DMS79 (cell line): Measurements from ENCODE around the gene BRD9.
"Not testable (repeated sequence)": the region's sequence is repeated elsewhere in the genome, so short reads cannot be mapped to it uniquely, and the experiment has no call there.

Experiments
- DNase-seq: peaks from one replicate; lab custom pipeline; 2025; lab: John Stamatoyannopoulos, UW

BRD9 gene

GRCh38 chr5:856531-857425, 35.8 kb downstream of the BRD9 start:
- DNase-seq, result no peak

GRCh38 chr5:855771-856530, 36.6 kb downstream of the BRD9 start:
- no peak for DNase-seq

- DNase-seq, result no peak
Measured at GRCh38 chr5:854966-855743, 37.4 kb downstream of the BRD9 start.

- no peak for DNase-seq
Measured at GRCh38 chr5:854217-854616, 38.4 kb downstream of the BRD9 start.

GRCh38 chr5:853416-854090, 39.0 kb downstream of the BRD9 start:
- not testable (repeated sequence) for DNase-seq

- no peak for DNase-seq
Measured at GRCh38 chr5:852431-853401, 39.9 kb downstream of the BRD9 start.

GRCh38 chr5:852018-852417, 40.6 kb downstream of the BRD9 start:
- DNase-seq, result no peak

GRCh38 chr5:851553-851952, 41.0 kb downstream of the BRD9 start:
- no peak for DNase-seq

- no peak for DNase-seq
Measured at GRCh38 chr5:851076-851475, 41.5 kb downstream of the BRD9 start.

GRCh38 chr5:850511-851006, 42.0 kb downstream of the BRD9 start, which contains the start of gene ZDHHC11:
Gene ZDHHC11 (minus strand): TSS chr5:850986. CDS start chr5:850602, 384 bp downstream.
- DNase-seq, result peak; percentile 32

- DNase-seq, result no peak
Measured at GRCh38 chr5:849651-850301, 42.8 kb downstream of the BRD9 start.

- no peak for DNase-seq
Measured at GRCh38 chr5:848671-849111, 43.9 kb downstream of the BRD9 start.

GRCh38 chr5:847736-848135, 44.9 kb downstream of the BRD9 start:
- DNase-seq, result not testable (repeated sequence)

GRCh38 chr5:847212-847611, 45.4 kb downstream of the BRD9 start:
- not testable (repeated sequence) for DNase-seq

GRCh38 chr5:846602-847091, 46.0 kb downstream of the BRD9 start:
- DNase-seq, result not testable (repeated sequence)

GRCh38 chr5:845676-846601, 46.7 kb downstream of the BRD9 start:
- DNase-seq, result not testable (repeated sequence)

- not testable (repeated sequence) for DNase-seq
Measured at GRCh38 chr5:845031-845675, 47.4 kb downstream of the BRD9 start.

GRCh38 chr5:844426-844825, 48.2 kb downstream of the BRD9 start:
- DNase-seq, result not testable (repeated sequence)
